GM21390 (cell line): ENCODE measurements around the gene CTNNA3.
"Not testable (repeated sequence)": the region's sequence is repeated elsewhere in the genome, so short reads cannot be mapped to it uniquely, and the experiment has no call there.

Experiments used
- ATAC-seq: cut with Tn5 transposase; IDR thresholded peaks from one replicate; pipeline ENCODE4 v1.9.1; 2021; ENCODE audit not compliant: unreplicated experiment

The CTNNA3 gene

DNA sequence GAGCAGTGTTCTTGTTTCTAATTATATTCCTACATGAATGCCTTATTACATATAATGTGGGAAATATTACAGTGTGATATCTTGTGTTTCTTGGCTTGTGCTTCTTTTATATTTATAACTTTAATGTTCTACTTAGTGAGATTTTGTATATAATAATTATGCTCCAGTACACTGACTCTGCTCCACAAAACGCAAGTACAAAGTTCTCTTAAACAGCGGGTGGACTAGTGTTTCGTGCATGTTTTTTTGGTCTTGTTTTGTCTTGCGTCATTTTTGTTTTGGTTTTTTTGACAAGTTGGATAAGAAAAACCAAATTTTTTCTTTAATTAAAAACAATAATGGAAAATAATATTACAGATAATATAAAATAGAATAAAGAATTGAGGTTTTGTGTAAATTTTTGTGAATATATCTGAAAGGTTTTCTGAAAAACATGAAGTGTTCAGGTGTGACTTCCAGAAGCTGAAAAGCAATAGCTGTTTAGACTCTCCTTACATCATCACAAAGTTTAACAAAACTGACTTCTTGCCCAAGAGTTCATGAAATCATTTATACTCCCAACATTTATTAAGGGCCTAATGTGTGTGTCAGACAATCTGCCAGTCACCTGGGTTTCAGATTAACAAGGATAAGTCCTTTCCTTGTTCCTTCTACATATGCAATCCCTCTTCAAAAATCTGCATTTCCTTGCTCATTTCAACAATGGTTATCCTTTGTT is 438.4 kb downstream of the CTNNA3 start:
- ATAC-seq, result no peak

- no peak for ATAC-seq
These were observed 439.0 kb downstream of the CTNNA3 start for GRCh38 chr10:67257018-67257417.

- ATAC-seq, result no peak
These were observed 445.3 kb downstream of the CTNNA3 start for GRCh38 chr10:67250686-67251085.

- no peak for ATAC-seq
These were observed 449.9 kb downstream of the CTNNA3 start for GRCh38 chr10:67246066-67246555.

- no peak for ATAC-seq
These were observed 453.5 kb downstream of the CTNNA3 start for GRCh38 chr10:67242528-67242927.

- ATAC-seq, result no peak
These were observed 454.5 kb downstream of the CTNNA3 start for GRCh38 chr10:67241451-67241850.

- ATAC-seq, result no peak
These were observed 456.0 kb downstream of the CTNNA3 start for GRCh38 chr10:67239864-67240497.

DNA sequence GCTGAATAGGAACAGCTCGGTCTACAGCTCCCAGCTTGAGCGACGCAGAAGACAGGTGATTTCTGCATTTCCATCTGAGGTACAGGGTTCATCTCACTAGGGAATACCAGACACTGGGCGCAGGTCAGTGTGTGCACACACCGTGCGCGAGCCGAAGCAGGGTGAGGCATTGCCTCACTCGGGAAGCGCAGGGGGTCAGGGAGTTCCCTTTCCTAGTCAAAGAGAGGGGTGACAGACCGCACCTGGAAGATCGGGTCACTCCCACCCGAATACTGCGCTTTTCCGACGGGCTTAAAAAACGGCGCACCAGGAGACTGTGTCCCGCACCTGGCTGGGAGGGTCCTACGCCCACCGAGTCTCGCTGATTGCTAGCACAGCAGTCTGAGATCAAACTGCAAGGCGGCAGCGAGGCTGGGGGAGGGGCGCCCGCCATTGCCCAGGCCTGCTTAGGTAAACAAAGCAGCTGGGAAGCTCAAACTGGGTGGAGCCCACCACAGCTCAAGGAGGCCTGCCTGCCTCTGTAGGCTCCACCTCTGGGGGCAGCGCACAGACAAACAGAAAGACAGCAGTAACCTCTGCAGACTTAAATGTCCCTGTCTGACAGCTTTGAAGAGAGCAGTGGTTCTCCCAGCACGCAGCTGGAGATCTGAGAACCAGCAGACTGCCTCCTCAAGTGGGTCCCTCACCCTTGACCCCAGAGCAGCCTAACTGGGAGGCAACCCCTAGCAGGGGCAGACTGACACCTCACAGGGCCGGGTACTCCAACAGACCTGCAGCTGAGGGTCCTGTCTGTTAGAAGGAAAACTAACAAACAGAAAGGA is 465.1 kb downstream of the CTNNA3 start:
- ATAC-seq, result not testable (repeated sequence)

- ATAC-seq, result no peak
These were observed 470.8 kb downstream of the CTNNA3 start for GRCh38 chr10:67225226-67225625.

- no peak for ATAC-seq
These were observed 471.4 kb downstream of the CTNNA3 start for GRCh38 chr10:67224553-67224952.

- no peak for ATAC-seq
These were observed 473.1 kb downstream of the CTNNA3 start for GRCh38 chr10:67222934-67223333.

DNA sequence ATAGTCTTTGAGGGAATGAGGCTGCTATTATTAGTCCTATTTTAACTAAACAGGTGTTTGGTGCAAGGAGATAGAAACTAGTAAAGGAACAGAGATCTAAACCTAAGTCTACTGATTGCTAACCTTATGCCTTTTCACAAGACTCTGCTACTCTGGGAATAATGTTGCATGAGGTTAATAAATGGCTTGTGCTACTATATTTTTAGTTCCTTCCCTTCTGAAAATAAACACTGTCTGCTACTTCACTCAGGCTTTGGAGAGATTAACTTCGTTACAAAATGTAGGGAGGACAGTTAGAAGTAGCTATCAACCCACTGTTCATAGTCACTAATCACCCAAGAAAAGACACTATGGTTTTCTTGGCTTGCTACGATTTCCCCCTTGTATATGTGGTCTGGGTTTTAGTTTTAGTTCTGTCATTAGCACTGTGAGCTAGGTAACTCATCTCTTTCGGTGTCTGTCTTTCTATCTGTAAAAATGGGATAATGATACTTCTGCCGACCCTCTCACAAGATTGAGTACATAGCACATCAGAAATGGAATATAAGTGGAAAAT is 474.0 kb downstream of the CTNNA3 start:
- no peak for ATAC-seq

- no peak for ATAC-seq
These were observed 484.3 kb downstream of the CTNNA3 start for GRCh38 chr10:67211680-67212079.

DNA sequence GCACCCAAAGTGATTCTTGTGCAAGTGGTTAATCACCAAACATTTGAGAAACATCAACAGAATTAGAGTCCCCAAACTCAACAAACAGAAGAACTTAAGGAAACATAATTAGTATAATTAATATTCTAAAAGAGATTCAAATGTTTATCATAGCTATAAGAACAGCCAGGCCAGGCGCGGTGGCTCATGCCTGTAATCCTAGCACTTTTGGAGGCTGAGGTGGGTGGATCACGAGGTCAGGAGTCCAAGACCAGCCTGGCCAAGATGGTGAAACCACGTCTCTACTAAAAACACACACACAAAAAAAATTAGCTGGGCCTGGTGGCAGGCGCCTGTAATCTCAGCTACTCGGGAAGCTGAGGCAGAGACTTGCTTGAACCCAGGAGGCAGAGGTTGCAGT is 488.1 kb downstream of the CTNNA3 start:
- not testable (repeated sequence) for ATAC-seq

- ATAC-seq, result no peak
These were observed 495.0 kb downstream of the CTNNA3 start for GRCh38 chr10:67200913-67201564.

GRCh38 chr10:67175354-67175753 is 520.6 kb downstream of the CTNNA3 start:
- no peak for ATAC-seq

DNA sequence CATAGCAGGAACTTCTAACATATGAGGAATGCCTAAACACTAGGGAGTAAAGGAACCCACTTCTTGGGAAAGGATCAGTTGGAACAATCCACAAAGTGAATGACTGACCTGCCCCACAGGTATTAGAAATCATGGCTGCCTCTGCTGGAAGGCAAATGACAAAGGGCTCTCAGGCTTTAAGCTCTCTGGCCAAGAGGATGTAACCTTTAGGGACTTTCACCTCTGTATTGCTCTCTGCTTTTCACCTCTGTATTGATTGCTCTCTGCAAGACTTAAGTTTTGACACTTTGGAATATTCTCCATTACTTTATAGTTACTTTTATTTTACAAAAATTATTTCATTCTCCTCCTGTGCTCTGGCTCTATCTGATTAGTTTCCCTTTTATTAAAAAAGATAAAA is 522.2 kb downstream of the CTNNA3 start:
- ATAC-seq, result no peak

DNA sequence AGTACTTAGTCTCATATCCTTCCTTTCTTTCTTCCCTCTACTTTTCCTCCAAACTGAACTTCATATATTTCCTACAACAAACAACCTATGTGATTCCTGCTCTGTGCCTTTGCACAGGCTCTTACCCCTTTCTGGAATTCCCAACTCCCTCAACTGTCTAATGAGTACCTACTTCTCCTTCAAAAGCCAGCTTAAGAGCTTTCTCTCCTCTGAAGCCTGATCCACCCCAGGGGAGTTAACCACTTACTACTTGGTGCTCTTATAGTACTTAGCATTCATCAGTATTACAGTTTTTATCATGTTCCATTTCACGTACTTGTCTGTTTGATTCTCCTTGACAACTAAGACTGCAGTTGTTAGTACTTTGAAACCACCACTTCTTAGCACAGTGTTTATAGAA is 524.0 kb downstream of the CTNNA3 start:
- ATAC-seq, result no peak

DNA sequence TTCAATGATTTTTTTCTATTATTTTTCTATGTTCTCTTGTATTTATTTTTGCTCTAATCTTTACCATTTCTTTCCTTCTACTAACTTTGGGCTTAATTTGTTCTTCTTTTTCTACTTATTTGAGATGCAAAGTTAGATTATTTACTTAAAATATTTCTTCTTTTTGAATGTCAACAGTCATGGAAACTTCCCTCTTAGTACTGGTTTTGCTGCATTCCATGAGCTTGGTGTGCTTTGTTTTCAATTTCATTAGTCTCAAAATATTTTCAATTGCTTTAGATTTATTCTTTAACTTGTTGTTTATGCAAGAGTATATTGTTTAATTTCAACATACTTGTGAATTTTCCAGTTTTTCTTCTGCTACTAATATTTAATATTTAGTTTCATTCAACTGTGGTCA is 539.8 kb downstream of the CTNNA3 start:
- ATAC-seq, result no peak

GRCh38 chr10:67151471-67151870 is 544.5 kb downstream of the CTNNA3 start:
- no peak for ATAC-seq

DNA sequence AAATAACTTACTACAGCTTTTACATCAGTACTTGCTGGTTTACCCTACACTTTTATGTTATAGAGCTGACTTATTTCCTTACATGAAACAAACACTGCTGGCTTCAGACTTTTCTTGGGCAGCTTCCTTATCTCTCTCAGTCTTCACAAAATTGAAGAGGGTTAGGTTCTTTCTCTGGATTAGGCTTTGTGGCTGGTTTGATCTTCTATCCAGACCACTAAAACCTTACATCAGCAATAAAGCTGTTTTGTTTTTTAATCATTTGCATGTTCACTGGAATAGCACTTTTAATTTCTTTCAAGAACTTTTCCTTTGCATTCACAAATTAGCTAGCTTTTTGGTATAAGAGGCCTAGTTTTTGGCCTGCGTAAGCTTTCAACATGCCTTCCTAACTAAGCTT is 551.5 kb downstream of the CTNNA3 start:
- ATAC-seq, result no peak
